Inflammatory macrophage treated with lipopolysaccharide for 4 hours (primary cell): ENCODE results near the gene PCDH15.
A peak's percentile ranks its signal among the peaks of the same experiment; 100 is the strongest.
"Not testable (repeated sequence)": the region's sequence is repeated elsewhere in the genome, so short reads cannot be mapped to it uniquely, and the experiment has no call there.

ENCODE experiments used
- DNase-seq: peaks from one replicate; pipeline ENCODE4 v3.0.0-alpha.2; 2020

The PCDH15 gene

GRCh38 chr10:53952698-53953630, 848.1 kb downstream of the PCDH15 start:
- no peak for DNase-seq

GRCh38 chr10:53939654-53940053, 861.4 kb downstream of the PCDH15 start:
- no peak for DNase-seq

- DNase-seq: no peak
These were observed 870.4 kb downstream of the PCDH15 start for GRCh38 chr10:53930648-53931047.

- DNase-seq: not testable (repeated sequence)
These were observed 876.9 kb downstream of the PCDH15 start for GRCh38 chr10:53924051-53924700.

GRCh38 chr10:53918755-53919154, 882.3 kb downstream of the PCDH15 start:
- no peak for DNase-seq

GRCh38 chr10:53909791-53910190, 891.2 kb downstream of the PCDH15 start:
- DNase-seq: no peak

- no peak for DNase-seq
These were observed 896.4 kb downstream of the PCDH15 start for GRCh38 chr10:53904506-53905241.

- no peak for DNase-seq
These were observed 897.3 kb downstream of the PCDH15 start for GRCh38 chr10:53903756-53904155.

GRCh38 chr10:53899463-53900160, 901.4 kb downstream of the PCDH15 start:
- peak; percentile 4 for DNase-seq

- DNase-seq: no peak
These were observed 902.5 kb downstream of the PCDH15 start for GRCh38 chr10:53898532-53898931.

- no peak for DNase-seq
These were observed 906.9 kb downstream of the PCDH15 start for GRCh38 chr10:53894145-53894544.

- DNase-seq: peak; percentile 7
These were observed 908.0 kb downstream of the PCDH15 start for GRCh38 chr10:53893061-53893460.

- DNase-seq: no peak
These were observed 914.4 kb downstream of the PCDH15 start for GRCh38 chr10:53886325-53887300.

- no peak for DNase-seq
These were observed 936.2 kb downstream of the PCDH15 start for GRCh38 chr10:53864846-53865245.

- no peak for DNase-seq
These were observed 948.4 kb downstream of the PCDH15 start for GRCh38 chr10:53852450-53853175.

GRCh38 chr10:53846809-53847208, 954.2 kb downstream of the PCDH15 start:
- no peak for DNase-seq

- no peak for DNase-seq
These were observed 957.2 kb downstream of the PCDH15 start for GRCh38 chr10:53843736-53844362.

- DNase-seq: no peak
These were observed 959.4 kb downstream of the PCDH15 start for GRCh38 chr10:53841483-53842145.

GRCh38 chr10:53840653-53841052, 960.4 kb downstream of the PCDH15 start:
- no peak for DNase-seq
